HG03066 (cell line): ENCODE data around the gene IL3.

Experiments
- ATAC-seq: cut with Tn5 transposase; IDR thresholded peaks from one replicate; pipeline ENCODE4 v1.9.1; 2021; ENCODE audit warnings: low read depth; ENCODE audit not compliant: unreplicated experiment

Gene IL3

GRCh38 chr5:132072070-132072469 lies 11.6 kb downstream of the IL3 start:
- ATAC-seq, result no peak

GRCh38 chr5:132072528-132072927 lies 12.1 kb downstream of the IL3 start:
- no peak for ATAC-seq

GRCh38 chr5:132073231-132074013 lies 13.0 kb downstream of the IL3 start, which contains the start of gene CSF2:
Gene CSF2, plus strand, starts transcription at chr5:132073789. Its CDS starts 35 bp downstream, at chr5:132073824.
- no peak for ATAC-seq

- no peak for ATAC-seq
These were observed 13.8 kb downstream of the IL3 start for GRCh38 chr5:132074091-132074771.

- no peak for ATAC-seq
These were observed 14.6 kb downstream of the IL3 start for GRCh38 chr5:132074772-132075718.

GRCh38 chr5:132075719-132076077 lies 15.2 kb downstream of the IL3 start:
- ATAC-seq, result no peak

GRCh38 chr5:132076202-132076830 lies 15.9 kb downstream of the IL3 start:
- ATAC-seq, result no peak

GRCh38 chr5:132076983-132077382 lies 16.5 kb downstream of the IL3 start:
- ATAC-seq, result no peak

GRCh38 chr5:132079081-132079480 lies 18.6 kb downstream of the IL3 start:
- no peak for ATAC-seq

- ATAC-seq, result no peak
These were observed 19.2 kb downstream of the IL3 start for GRCh38 chr5:132079619-132080018.

- ATAC-seq, result no peak
These were observed 20.1 kb downstream of the IL3 start for GRCh38 chr5:132080595-132080994.

- ATAC-seq, result no peak
These were observed 21.0 kb downstream of the IL3 start for GRCh38 chr5:132081458-132081857.

- ATAC-seq, result no peak
These were observed 22.0 kb downstream of the IL3 start for GRCh38 chr5:132082329-132083023.

- no peak for ATAC-seq
These were observed 22.7 kb downstream of the IL3 start for GRCh38 chr5:132083071-132083678.

- ATAC-seq, result no peak
These were observed 25.2 kb downstream of the IL3 start for GRCh38 chr5:132085686-132086085.

GRCh38 chr5:132086277-132086794 lies 25.9 kb downstream of the IL3 start:
- no peak for ATAC-seq

GRCh38 chr5:132087176-132087575 lies 26.7 kb downstream of the IL3 start:
- ATAC-seq, result no peak

- ATAC-seq, result no peak
These were observed 27.2 kb downstream of the IL3 start for GRCh38 chr5:132087661-132088060.

GRCh38 chr5:132089363-132089762 lies 28.9 kb downstream of the IL3 start:
- ATAC-seq, result no peak
